GM12878 (cell line): Measurements from ENCODE around the gene SERPING1. TPM values are rescaled to one million over a fixed set of nuclear protein-coding genes. Genes with fewer than 3 reads are reported as not detected.

ENCODE experiments used
- ATAC-seq: fragments of 200-7000 bp; cut with Tn5 transposase; 3 replicates; pipeline ENCODE4 v1.9.1; 2020; ENCODE audit warnings: mild to moderate bottlenecking, moderate library complexity
- BruUV-seq: library from RNA; stranded (reverse); fragments of 400-500 nt; replicated peaks from 2 replicates; lab custom pipeline; 2021; lab: Mats Ljungman, UMichigan
- CTCF ChIA-PET: fragments of 300-600 bp; sonication (Branson Sonifier 250); formaldehyde crosslinking; extraction: SDS; loops from one replicate; lab custom pipeline; 2021; ENCODE audit warnings: inconsistent platforms; lab: Yijun Ruan, JAX
- POLR2A ChIA-PET: fragments of 350-600 bp; formaldehyde crosslinking; extraction: SDS; loops from one replicate; lab custom pipeline; 2021; ENCODE audit warnings: inconsistent platforms; lab: Charles Lee
- RAD21 ChIA-PET: fragments of 300-600 bp; sonication (Branson Sonifier 250); formaldehyde crosslinking; loops from one replicate; lab custom pipeline; 2023; ENCODE audit warnings: antibody characterized with exemption; ENCODE audit not compliant: unreplicated experiment; lab: Charles Lee
- SMC1A ChIA-PET: fragments of 300-600 bp; sonication (Branson Sonifier 250); formaldehyde crosslinking; loops from one replicate; lab custom pipeline; 2023; ENCODE audit not compliant: unreplicated experiment, uncharacterized antibody; lab: Charles Lee
- DNase-seq: peaks from one replicate; pipeline ENCODE4 v3.0.0-alpha.2; 2011; ENCODE audit warnings: low read depth, low spot score
- FAIRE-seq: peaks from 3 replicates; lab custom pipeline; 2011; peaks lifted over from hg19 to GRCh38; lab: Jason Lieb, UNC
- H2AFZ ChIP-seq: 2 replicates; pipeline ENCODE4 v1.6.0; 2011; ENCODE audit warnings: low read depth, low read length, control low read depth; ENCODE audit not compliant: control insufficient read depth
- H3K27ac ChIP-seq: 2 replicates; pipeline ENCODE4 v1.5.1; 2011; ENCODE audit warnings: control low read depth; ENCODE audit not compliant: control insufficient read depth, insufficient read depth
- H3K27me3 ChIP-seq, 2 experiments: replicated peaks in 1 of 2; 2 replicates each; pipeline versions ENCODE4 v1.6.0 to v1.6.1; 2011; ENCODE audit warnings: low read length in 1 of 2; ENCODE audit not compliant: control insufficient read depth in 2 of 2, insufficient read depth in 2 of 2
- H3K36me3 ChIP-seq, 2 experiments: 2 replicates each; pipeline ENCODE4 v1.5.1; 2011; ENCODE audit warnings: low read length in 1 of 2; ENCODE audit not compliant: control insufficient read depth in 2 of 2, insufficient read depth in 2 of 2
- H3K4me1 ChIP-seq: 2 replicates; pipeline ENCODE4 v1.6.1; 2011; ENCODE audit warnings: mild to moderate bottlenecking, low read length, moderate library complexity, mixed read lengths; ENCODE audit not compliant: control insufficient read depth, insufficient read depth
- H3K4me2 ChIP-seq: 2 replicates; pipeline ENCODE4 v1.6.0; 2011; ENCODE audit warnings: control low read depth; ENCODE audit not compliant: control insufficient read depth, insufficient read depth
- H3K4me3 ChIP-seq: fragments of 200-600 bp; sonication (generic); 2 replicates; pipeline ENCODE4 v1.5.1; 2016
- H3K79me2 ChIP-seq: 2 replicates; pipeline ENCODE4 v1.6.0; 2011; ENCODE audit warnings: low read length; ENCODE audit not compliant: control insufficient read depth, insufficient read depth
- H3K9ac ChIP-seq: 2 replicates; pipeline ENCODE4 v1.8.0; 2011; ENCODE audit warnings: low read length, control low read depth, mixed read lengths; ENCODE audit not compliant: control insufficient read depth, insufficient read depth
- H3K9me3 ChIP-seq: replicated peaks from 3 replicates; pipeline ENCODE4 v1.5.1; 2011; ENCODE audit warnings: mild to moderate bottlenecking, low read length; ENCODE audit not compliant: control insufficient read depth, insufficient read depth
- H4K20me1 ChIP-seq: 2 replicates; pipeline ENCODE4 v1.6.0; 2011; ENCODE audit not compliant: control insufficient read depth, insufficient read depth
- CEBPB ChIP-seq, 2 experiments: fragments of 150-350 bp in 1 of 2; IDR thresholded peaks; 2 replicates each; pipeline ENCODE4 v1.6.1; 2012 to 2014; ENCODE audit warnings: low read depth in 2 of 2, low read length in 2 of 2, borderline replicate concordance in 1 of 2, inconsistent platforms in 1 of 2
- POLR2AphosphoS2 ChIP-seq: IDR thresholded peaks from 2 replicates; pipeline ENCODE4 v1.6.1; 2011; ENCODE audit warnings: low read depth, mild to moderate bottlenecking, low read length, improper control_type of control experiment, moderate library complexity
- SIN3A ChIP-seq: IDR thresholded peaks from 2 replicates; pipeline ENCODE4 v1.6.1; 2012; ENCODE audit warnings: low read depth, low read length, improper control_type of control experiment
- ZBTB4 ChIP-seq: fragments of 450-650 bp; formaldehyde crosslinking; IDR thresholded peaks from 2 replicates; pipeline ENCODE4 v1.4.0; 2022; ENCODE audit warnings: mild to moderate bottlenecking, moderate library complexity
- ZNF384 ChIP-seq: IDR thresholded peaks from 2 replicates; pipeline ENCODE4 v1.6.1; 2012; ENCODE audit warnings: low read depth, mild to moderate bottlenecking, low read length, improper control_type of control experiment, borderline replicate concordance
- WGBS: methylation state at CpG from one replicate; pipeline ENCODE4 v1.1.6; 2016; ENCODE audit warnings: low lambda C conversion rate; ENCODE audit not compliant: insufficient replicate concordance, insufficient coverage; ENCODE audit errors: missing lambda C conversion rate; 5-methylcytosine and 5-hydroxymethylcytosine counted together
- in situ Hi-C: fragments of 300-500 bp; cut with MboI; formaldehyde crosslinking; loops from 9 replicates; pipeline ENCODE4 v1.14.3; 2018; ENCODE audit warnings: mixed read lengths
- intact Hi-C: fragments of 100-400 bp; cut with micrococcal nuclease; formaldehyde crosslinking; loops from one replicate; pipeline ENCODE4 v1.14.2; 2022; ENCODE audit not compliant: unreplicated experiment
- microRNA counts: library from miRNA; unstranded; fragments of <30 nt; microRNA quantifications from one replicate; lab custom pipeline; 2016
- microRNA-seq: library from miRNA; unstranded; fragments of <30 nt; microRNA quantifications from one replicate; pipeline ENCODE4, GENCODE V29; 2018
- polyA plus RNA-seq, 11 experiments: library from polyadenylated mRNA; depleted of rRNA in 4 of 11; unstranded in 6 of 11; stranded (reverse) in 5 of 11; fragments of >200 nt; fragmentation: Nextera tagmentation in 4 of 11; fragmentation: Illumina TruSeq in 1 of 11; extraction: Ambion mirVana in 4 of 11; extraction: Trizol in 1 of 11; gene quantifications; 1 replicate in 1 of 11; 2 replicates in 10 of 11; pipeline versions ENCODE4 v1.2.1 to v1.2.3, GENCODE V29; 2011 to 2016; ENCODE audit warnings: inconsistent platforms in 2 of 11, missing spikeins in 2 of 11, low read depth in 1 of 11
- small RNA-seq: library from RNA; depleted of rRNA; stranded (forward); fragments of <200 nt; gene quantifications from one replicate; pipeline ENCODE3, GENCODE V24; 2014
- total RNA-seq, 4 experiments: library from RNA; depleted of rRNA in 3 of 4; stranded (reverse); fragments of >200 nt in 3 of 4; fragmentation: Illumina TruSeq in 1 of 4; extraction: Trizol in 1 of 4; gene quantifications; 2 replicates each; pipeline versions ENCODE4 v1.2.1 to v1.2.3, GENCODE V29; 2013 to 2021

The SERPING1 gene
- total and polyA plus RNA-seq, 10 of the 15 experiments (the other 5 are each of a cell fraction or from before 2014, with no cell fraction given): 0.24 to 1.4 TPM; not detected in 8

DNA sequence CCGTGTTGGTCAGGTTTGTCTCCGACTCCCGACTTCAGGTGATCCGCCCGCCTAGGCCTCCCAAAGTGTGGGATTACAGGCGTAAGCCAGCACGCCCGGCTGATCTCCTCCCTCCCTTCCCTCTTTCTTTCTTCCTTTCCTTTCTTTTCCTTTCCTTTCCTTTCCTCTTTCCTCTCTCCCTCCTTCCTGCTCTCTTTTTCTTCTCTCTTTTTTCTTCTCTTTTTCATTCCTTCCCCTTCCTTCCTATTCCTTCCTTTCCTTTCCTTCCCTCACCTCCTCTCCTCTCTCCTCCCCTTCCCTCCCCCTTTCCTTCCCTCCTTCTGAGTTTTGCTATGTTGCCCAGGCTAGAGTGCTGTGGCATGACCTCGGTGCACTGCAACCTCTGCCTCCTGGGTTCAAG lies 66.5 kb downstream of the SERPING1 start:
- no peak overlapping the region for H3K4me3 ChIP-seq
- peaks cover 17% of the 10 kb centered on the region for H3K79me2 ChIP-seq
- H3K4me1 ChIP-seq: 0 out of 2 replicates have a peak, but pooled peaks cover 2% of the 10 kb centered on the region
- no peaks in the 10 kb centered on the region for H4K20me1 ChIP-seq
- no peak overlapping the region for H3K4me2 ChIP-seq
- no TSS peak for BruUV-seq
- ATAC-seq (no peak), FAIRE-seq (no peak), DNase-seq (no peak)
- no peak overlapping the region for H3K27ac ChIP-seq
- H3K27me3 ChIP-seq: no peaks in the 10 kb centered on the region
- ChIA-PET RAD21 (interaction anchor here (0.7 kb wide), 1 partner anchor 852 kb away, joined by 3 read pairs; no protein-coding TSS in a partner anchor), SMC1A (interaction anchor here (1.1 kb wide), 1 partner anchor 95 kb away, joined by 3 read pairs; no protein-coding TSS in a partner anchor), CTCF (no interaction called here), POLR2A (no interaction called here)
- no peaks in the 10 kb centered on the region for H3K9me3 ChIP-seq
- intact Hi-C loops (loop anchor here (5.0 kb wide), 1 partner anchor 623 kb away; no protein-coding TSS in a partner anchor), in situ Hi-C loops (loop anchor here (5.0 to 10.0 kb wide), 2 partner anchors 138 to 861 kb away; no protein-coding TSS in a partner anchor)
- 82% methylated on average over 9 of the region's 9 CpGs for WGBS
- no peak overlapping the region for H2AFZ ChIP-seq
- no peak for TF ChIP-seq ZBTB4 (CRISPR knock-in tag)
- no peak for TF ChIP-seq CEBPB (IDR thresholded peaks at IDR 0.05; ENCODE audit: borderline replicate concordance in 1 of 2, low read depth in 2 of 2, low read length in 2 of 2)
- no peak for TF ChIP-seq SIN3A
- no peak for TF ChIP-seq ZNF384
- no peak for TF ChIP-seq POLR2AphosphoS2
- H3K36me3 ChIP-seq: peaks cover 9 to 10% of the 10 kb centered on the region in 2 experiments; a peak in 3 of 4 replicates
- no peak overlapping the region for H3K9ac ChIP-seq

MicroRNAs within 50 kb of the gene (microRNA counts, 767-probe panel; counts per million panel counts)
- microRNA hsa-miR-130a-3p (lab: Ali Mortazavi, UCI): 2,083 counts per million, percentile 77 among the panel's probes with 10 or more counts

Small RNA genes within 50 kb of the gene (microRNA-seq; reads per million reads assigned to microRNA genes)
- 617 reads per million, percentile 86 among the genes with 10 or more reads in this experiment for gene MIR130A

Small RNA genes within 50 kb of the gene (small RNA-seq; reads per million reads assigned to genes)
- gene MIR130A: 32.4 reads per million, percentile 98 among the genes with 10 or more reads in this experiment

Other genes starting within 250 kb of the SERPING1 start
Only the 7 nearest of the 16 such genes appear.
- gene SLC43A1, start 82.0 kb upstream of the SERPING1 start, total RNA-seq (2014; rRNA removed): 16.9 and 20.3 TPM in 2 replicates
- gene SLC43A1, start 82.0 kb upstream of the SERPING1 start, total RNA-seq (2014; rRNA removed; fragmentation: Illumina TruSeq; extraction: Trizol): 7.4 and 8.1 TPM in 2 replicates
- 16.1 and 16.4 TPM in 2 replicates for gene SLC43A1, start 82.0 kb upstream of the SERPING1 start, total RNA-seq (2021)
- gene SLC43A1, start 82.0 kb upstream of the SERPING1 start, polyA plus RNA-seq (2011; rRNA removed): 8.4 and 17.8 TPM in 2 replicates
- 9.8 and 11.9 TPM in 2 replicates for gene SLC43A1, start 82.0 kb upstream of the SERPING1 start, polyA plus RNA-seq (2014; fragmentation: Illumina TruSeq; extraction: Trizol)
- gene SLC43A1, start 82.0 kb upstream of the SERPING1 start, polyA plus RNA-seq (2014; fragmentation: Nextera tagmentation; extraction: Ambion mirVana): 1 to 10 TPM; 1.0 to 2.4 TPM
- 15.6 TPM in 2 replicates for gene SLC43A1, start 82.0 kb upstream of the SERPING1 start, polyA plus RNA-seq (2014; rRNA removed)
- 10 to 100 TPM; 12.0 to 13.3 TPM for gene SLC43A1, start 82.0 kb upstream of the SERPING1 start, polyA plus RNA-seq (2016; fragmentation: Nextera tagmentation; extraction: Ambion mirVana)
- 178 and 187 TPM in 2 replicates for gene TIMM10, start 66.9 kb upstream of the SERPING1 start, total RNA-seq (2014; rRNA removed)
- 139 and 148 TPM in 2 replicates for gene TIMM10, start 66.9 kb upstream of the SERPING1 start, total RNA-seq (2014; rRNA removed; fragmentation: Illumina TruSeq; extraction: Trizol)
- gene TIMM10, start 66.9 kb upstream of the SERPING1 start, total RNA-seq (2021): 192 and 195 TPM in 2 replicates
- 161 and 208 TPM in 2 replicates for gene TIMM10, start 66.9 kb upstream of the SERPING1 start, polyA plus RNA-seq (2011; rRNA removed)
- gene TIMM10, start 66.9 kb upstream of the SERPING1 start, polyA plus RNA-seq (2014; fragmentation: Illumina TruSeq; extraction: Trizol): 181 and 204 TPM in 2 replicates
- 100 to 1,000 TPM; 770 to 898 TPM for gene TIMM10, start 66.9 kb upstream of the SERPING1 start, polyA plus RNA-seq (2014; fragmentation: Nextera tagmentation; extraction: Ambion mirVana)
- 204 and 247 TPM in 2 replicates for gene TIMM10, start 66.9 kb upstream of the SERPING1 start, polyA plus RNA-seq (2014; rRNA removed)
- 100 to 1,000 TPM; 272 to 362 TPM for gene TIMM10, start 66.9 kb upstream of the SERPING1 start, polyA plus RNA-seq (2016; fragmentation: Nextera tagmentation; extraction: Ambion mirVana)
- not detected in 2 replicates for gene SMTNL1, start 60.1 kb upstream of the SERPING1 start, total RNA-seq (2014; rRNA removed)
- not detected in 2 replicates for gene SMTNL1, start 60.1 kb upstream of the SERPING1 start, total RNA-seq (2014; rRNA removed; fragmentation: Illumina TruSeq; extraction: Trizol)
- not detected in 2 replicates for gene SMTNL1, start 60.1 kb upstream of the SERPING1 start, total RNA-seq (2021)
- not detected in 2 replicates for gene SMTNL1, start 60.1 kb upstream of the SERPING1 start, polyA plus RNA-seq (2011; rRNA removed)
- gene SMTNL1, start 60.1 kb upstream of the SERPING1 start, polyA plus RNA-seq (2014; fragmentation: Illumina TruSeq; extraction: Trizol): not detected in 2 replicates
- gene SMTNL1, start 60.1 kb upstream of the SERPING1 start, polyA plus RNA-seq (2014; fragmentation: Nextera tagmentation; extraction: Ambion mirVana): under 1 TPM in 1 of 2 experiments, not detected in 1; 0.06 TPM
- not detected in 2 replicates for gene SMTNL1, start 60.1 kb upstream of the SERPING1 start, polyA plus RNA-seq (2014; rRNA removed)
- under 1 TPM; 0.10 to 0.17 TPM for gene SMTNL1, start 60.1 kb upstream of the SERPING1 start, polyA plus RNA-seq (2016; fragmentation: Nextera tagmentation; extraction: Ambion mirVana)
- gene UBE2L6, start 30.0 kb upstream of the SERPING1 start, total RNA-seq (2014; rRNA removed): 143 and 146 TPM in 2 replicates
- 114 and 115 TPM in 2 replicates for gene UBE2L6, start 30.0 kb upstream of the SERPING1 start, total RNA-seq (2014; rRNA removed; fragmentation: Illumina TruSeq; extraction: Trizol)
- gene UBE2L6, start 30.0 kb upstream of the SERPING1 start, total RNA-seq (2021): 128 and 142 TPM in 2 replicates
- 142 and 211 TPM in 2 replicates for gene UBE2L6, start 30.0 kb upstream of the SERPING1 start, polyA plus RNA-seq (2011; rRNA removed)
- 166 and 179 TPM in 2 replicates for gene UBE2L6, start 30.0 kb upstream of the SERPING1 start, polyA plus RNA-seq (2014; fragmentation: Illumina TruSeq; extraction: Trizol)
- 100 to 1,000 TPM; 262 to 295 TPM for gene UBE2L6, start 30.0 kb upstream of the SERPING1 start, polyA plus RNA-seq (2014; fragmentation: Nextera tagmentation; extraction: Ambion mirVana)
- gene UBE2L6, start 30.0 kb upstream of the SERPING1 start, polyA plus RNA-seq (2014; rRNA removed): 161 and 177 TPM in 2 replicates
- 100 to 1,000 TPM; 156 to 170 TPM for gene UBE2L6, start 30.0 kb upstream of the SERPING1 start, polyA plus RNA-seq (2016; fragmentation: Nextera tagmentation; extraction: Ambion mirVana)
- gene YPEL4, start 52.2 kb downstream of the SERPING1 start, total RNA-seq (2014; rRNA removed): 0.05 TPM in 1 of 2 replicates, not detected in the other
- gene YPEL4, start 52.2 kb downstream of the SERPING1 start, total RNA-seq (2014; rRNA removed; fragmentation: Illumina TruSeq; extraction: Trizol): 0.09 TPM in 1 of 2 replicates, not detected in the other
- 0.13 TPM in 1 of 2 replicates, not detected in the other for gene YPEL4, start 52.2 kb downstream of the SERPING1 start, total RNA-seq (2021)
- gene YPEL4, start 52.2 kb downstream of the SERPING1 start, polyA plus RNA-seq (2011; rRNA removed): 0.26 and 0.39 TPM in 2 replicates
- not detected in 2 replicates for gene YPEL4, start 52.2 kb downstream of the SERPING1 start, polyA plus RNA-seq (2014; fragmentation: Illumina TruSeq; extraction: Trizol)
- not detected for gene YPEL4, start 52.2 kb downstream of the SERPING1 start, polyA plus RNA-seq (2014; fragmentation: Nextera tagmentation; extraction: Ambion mirVana)
- 0.50 TPM in 1 of 2 replicates, not detected in the other for gene YPEL4, start 52.2 kb downstream of the SERPING1 start, polyA plus RNA-seq (2014; rRNA removed)
- under 1 TPM; 0.07 to 0.10 TPM for gene YPEL4, start 52.2 kb downstream of the SERPING1 start, polyA plus RNA-seq (2016; fragmentation: Nextera tagmentation; extraction: Ambion mirVana)
- 21.3 and 22.0 TPM in 2 replicates for gene CLP1, start 60.1 kb downstream of the SERPING1 start, total RNA-seq (2014; rRNA removed)
- 23.9 and 24.0 TPM in 2 replicates for gene CLP1, start 60.1 kb downstream of the SERPING1 start, total RNA-seq (2014; rRNA removed; fragmentation: Illumina TruSeq; extraction: Trizol)
- gene CLP1, start 60.1 kb downstream of the SERPING1 start, total RNA-seq (2021): 19.9 and 20.0 TPM in 2 replicates
- 29.1 and 31.7 TPM in 2 replicates for gene CLP1, start 60.1 kb downstream of the SERPING1 start, polyA plus RNA-seq (2011; rRNA removed)
- gene CLP1, start 60.1 kb downstream of the SERPING1 start, polyA plus RNA-seq (2014; fragmentation: Illumina TruSeq; extraction: Trizol): 23.9 and 30.0 TPM in 2 replicates
- gene CLP1, start 60.1 kb downstream of the SERPING1 start, polyA plus RNA-seq (2014; fragmentation: Nextera tagmentation; extraction: Ambion mirVana): 10 to 100 TPM; 33.6 to 45.7 TPM
- gene CLP1, start 60.1 kb downstream of the SERPING1 start, polyA plus RNA-seq (2014; rRNA removed): 20.7 and 21.2 TPM in 2 replicates
- 10 to 100 TPM; 31.6 to 36.3 TPM for gene CLP1, start 60.1 kb downstream of the SERPING1 start, polyA plus RNA-seq (2016; fragmentation: Nextera tagmentation; extraction: Ambion mirVana)
- gene ZDHHC5, start 70.4 kb downstream of the SERPING1 start, total RNA-seq (2014; rRNA removed): 29.1 and 34.1 TPM in 2 replicates
- 34.3 and 36.8 TPM in 2 replicates for gene ZDHHC5, start 70.4 kb downstream of the SERPING1 start, total RNA-seq (2014; rRNA removed; fragmentation: Illumina TruSeq; extraction: Trizol)
- 59.9 and 61.3 TPM in 2 replicates for gene ZDHHC5, start 70.4 kb downstream of the SERPING1 start, total RNA-seq (2021)
- 33.9 and 46.7 TPM in 2 replicates for gene ZDHHC5, start 70.4 kb downstream of the SERPING1 start, polyA plus RNA-seq (2011; rRNA removed)
- 49.8 and 57.4 TPM in 2 replicates for gene ZDHHC5, start 70.4 kb downstream of the SERPING1 start, polyA plus RNA-seq (2014; fragmentation: Illumina TruSeq; extraction: Trizol)
- 1 to 10 TPM; 3.9 to 7.3 TPM for gene ZDHHC5, start 70.4 kb downstream of the SERPING1 start, polyA plus RNA-seq (2014; fragmentation: Nextera tagmentation; extraction: Ambion mirVana)
- gene ZDHHC5, start 70.4 kb downstream of the SERPING1 start, polyA plus RNA-seq (2014; rRNA removed): 48.5 and 54.4 TPM in 2 replicates
- 10 to 100 TPM; 36.6 to 38.4 TPM for gene ZDHHC5, start 70.4 kb downstream of the SERPING1 start, polyA plus RNA-seq (2016; fragmentation: Nextera tagmentation; extraction: Ambion mirVana)